Measurements from ENCODE around the gene TRIM2.

DNA sequence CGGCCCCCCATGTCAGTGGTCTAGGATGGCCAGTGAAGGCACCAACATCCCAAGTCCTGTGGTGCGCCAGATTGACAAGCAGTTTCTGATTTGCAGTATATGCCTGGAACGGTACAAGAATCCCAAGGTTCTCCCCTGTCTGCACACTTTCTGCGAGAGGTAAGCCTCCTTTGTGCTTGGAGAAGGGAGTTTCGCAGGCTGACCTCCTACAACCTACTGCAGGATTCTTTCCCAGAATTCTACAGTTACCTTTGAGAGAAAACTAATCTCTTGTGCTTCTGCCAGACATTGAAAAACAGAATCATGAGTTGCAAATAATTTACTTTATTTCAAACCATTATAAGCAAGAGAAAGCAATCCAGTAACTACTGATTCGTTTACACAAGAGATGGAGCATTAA lies 66.1 kb downstream of the TRIM2 start:
- TF ChIP-seq, protein P1, sequence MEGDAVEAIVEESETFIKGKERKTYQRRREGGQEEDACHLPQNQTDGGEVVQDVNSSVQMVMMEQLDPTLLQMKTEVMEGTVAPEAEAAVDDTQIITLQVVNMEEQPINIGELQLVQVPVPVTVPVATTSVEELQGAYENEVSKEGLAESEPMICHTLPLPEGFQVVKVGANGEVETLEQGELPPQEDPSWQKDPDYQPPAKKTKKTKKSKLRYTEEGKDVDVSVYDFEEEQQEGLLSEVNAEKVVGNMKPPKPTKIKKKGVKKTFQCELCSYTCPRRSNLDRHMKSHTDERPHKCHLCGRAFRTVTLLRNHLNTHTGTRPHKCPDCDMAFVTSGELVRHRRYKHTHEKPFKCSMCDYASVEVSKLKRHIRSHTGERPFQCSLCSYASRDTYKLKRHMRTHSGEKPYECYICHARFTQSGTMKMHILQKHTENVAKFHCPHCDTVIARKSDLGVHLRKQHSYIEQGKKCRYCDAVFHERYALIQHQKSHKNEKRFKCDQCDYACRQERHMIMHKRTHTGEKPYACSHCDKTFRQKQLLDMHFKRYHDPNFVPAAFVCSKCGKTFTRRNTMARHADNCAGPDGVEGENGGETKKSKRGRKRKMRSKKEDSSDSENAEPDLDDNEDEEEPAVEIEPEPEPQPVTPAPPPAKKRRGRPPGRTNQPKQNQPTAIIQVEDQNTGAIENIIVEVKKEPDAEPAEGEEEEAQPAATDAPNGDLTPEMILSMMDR (IDR thresholded peaks at IDR 0.05): no peak
- no peak for TF ChIP-seq POLR2A (IDR thresholded peaks at IDR 0.05)

Data from heart left ventricle (tissue), 13 donors.